Kidney glomerular epithelial cell (primary cell): Measurements from ENCODE around the gene TMEM233.

Experiments used
- DNase-seq: peaks from one replicate; lab custom pipeline; 2025; lab: John Stamatoyannopoulos, UW

TMEM233 gene

DNA sequence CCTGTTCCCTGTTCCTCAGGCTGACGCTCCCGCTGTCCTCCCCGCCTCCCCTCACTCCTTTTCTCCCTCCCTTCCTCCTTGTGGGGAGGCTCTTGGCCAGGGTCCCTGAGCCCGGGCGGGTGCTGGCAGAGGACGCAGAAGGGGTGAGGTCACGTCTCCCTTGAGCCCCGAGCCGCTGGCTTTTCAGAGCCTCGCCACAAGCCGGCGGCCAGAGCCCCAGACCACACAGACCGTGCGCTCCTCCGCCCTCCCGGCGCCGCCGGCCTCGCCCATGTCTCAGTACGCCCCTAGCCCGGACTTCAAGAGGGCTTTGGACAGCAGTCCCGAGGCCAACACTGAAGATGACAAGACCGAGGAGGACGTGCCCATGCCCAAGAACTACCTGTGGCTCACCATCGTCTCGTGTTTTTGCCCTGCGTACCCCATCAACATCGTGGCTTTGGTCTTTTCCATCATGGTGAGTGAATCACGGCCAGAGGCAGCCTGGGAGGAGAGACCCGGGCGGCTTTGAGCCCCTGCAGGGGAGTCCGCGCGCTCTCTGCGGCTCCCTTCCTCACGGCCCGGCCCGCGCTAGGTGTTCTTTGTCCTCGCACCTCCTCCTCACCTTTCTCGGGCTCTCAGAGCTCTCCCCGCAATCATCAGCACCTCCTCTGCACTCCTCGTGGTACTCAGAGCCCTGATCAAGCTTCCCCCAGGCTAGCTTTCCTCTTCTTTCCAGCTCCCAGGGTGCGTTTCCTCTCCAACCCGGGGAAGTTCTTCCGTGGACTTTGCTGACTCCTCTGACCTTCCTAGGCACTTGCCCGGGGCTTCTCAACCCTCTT, at the start of gene TMEM233:
TMEM233 (plus strand) TSS at position 197 of the 821 bp plus-strand sequence; CDS start at position 272, 75 bp downstream.
- DNase-seq, result no peak

DNA sequence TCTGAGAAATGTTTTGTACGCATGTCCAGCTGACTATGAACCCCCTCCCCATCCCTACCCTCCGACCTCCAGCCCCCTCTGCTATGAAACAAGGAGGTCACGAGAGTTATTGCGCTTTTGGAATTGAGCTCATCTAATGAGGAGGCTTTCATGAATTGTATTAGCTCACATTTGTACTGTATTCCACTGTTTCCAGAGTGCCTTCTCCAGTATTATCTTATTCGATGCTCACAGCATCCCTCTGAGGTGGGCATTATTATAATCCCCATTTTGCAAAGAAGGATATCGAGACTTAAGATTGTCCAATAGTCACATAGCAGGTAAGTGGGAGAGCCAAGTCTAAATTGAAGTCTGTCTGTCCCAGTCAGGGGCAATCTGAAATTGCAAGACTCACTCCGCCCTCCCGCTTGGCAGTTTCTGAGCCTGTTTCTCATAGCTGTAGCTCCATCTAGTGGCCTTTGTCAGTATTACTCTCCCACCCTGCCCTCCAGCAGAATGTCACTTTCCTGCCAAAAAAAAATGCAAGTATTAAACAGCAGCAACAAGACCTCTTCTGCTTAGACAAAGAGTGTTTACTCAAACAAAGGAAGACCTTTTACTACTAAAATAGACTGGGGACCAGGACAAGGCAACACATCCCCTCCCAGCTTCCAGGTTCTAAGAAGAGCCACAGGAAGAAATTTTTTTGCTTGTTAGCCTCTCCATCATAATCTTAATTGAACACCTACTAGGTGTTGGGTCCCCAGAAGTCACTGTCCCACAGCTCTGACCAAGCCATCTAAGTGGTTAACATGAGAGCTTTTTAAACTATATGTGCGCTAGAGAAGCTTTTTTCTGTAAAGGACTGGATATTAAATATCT, 48.6 kb upstream of the TMEM233 start:
- DNase-seq, result peak; percentile 52

DNA sequence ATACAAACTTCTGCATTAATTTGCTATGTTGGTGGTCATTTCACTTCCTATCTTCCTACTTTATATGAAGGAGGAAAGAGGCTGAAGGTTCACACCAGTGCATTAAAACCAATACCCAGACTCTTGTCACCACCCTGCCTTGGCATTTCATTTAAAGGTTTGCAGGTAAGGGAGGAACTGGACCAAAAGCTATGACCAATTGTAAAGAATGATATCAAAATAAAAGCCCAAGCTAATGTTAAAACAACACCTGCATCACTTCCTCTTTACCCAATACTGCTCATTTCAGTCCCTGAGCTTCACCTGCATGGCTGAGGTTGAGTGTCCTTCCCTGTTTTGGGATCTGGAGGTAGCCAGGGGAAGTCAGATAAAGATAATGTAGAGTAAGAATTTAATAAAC, 47.2 kb upstream of the TMEM233 start:
- DNase-seq, result no peak

DNA sequence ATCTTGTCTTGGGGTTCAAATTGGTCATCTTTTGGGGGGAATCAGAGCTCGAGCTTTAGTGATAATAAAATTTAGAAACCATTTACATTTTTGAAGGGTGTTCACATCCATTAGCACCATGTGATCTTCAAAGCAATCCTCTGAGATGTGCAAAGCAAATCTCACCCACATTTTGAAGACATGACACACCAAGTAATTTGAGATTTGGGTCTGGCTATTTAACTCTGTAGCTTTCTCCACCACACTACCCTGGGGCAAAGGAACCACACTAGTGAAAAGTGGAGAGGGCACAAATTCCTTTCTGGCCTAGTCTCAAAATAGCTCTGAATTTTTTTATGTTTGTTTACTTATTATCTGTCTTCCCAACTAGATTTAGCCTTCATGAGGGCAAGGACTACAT, 46.6 kb upstream of the TMEM233 start:
- DNase-seq, result no peak

DNA sequence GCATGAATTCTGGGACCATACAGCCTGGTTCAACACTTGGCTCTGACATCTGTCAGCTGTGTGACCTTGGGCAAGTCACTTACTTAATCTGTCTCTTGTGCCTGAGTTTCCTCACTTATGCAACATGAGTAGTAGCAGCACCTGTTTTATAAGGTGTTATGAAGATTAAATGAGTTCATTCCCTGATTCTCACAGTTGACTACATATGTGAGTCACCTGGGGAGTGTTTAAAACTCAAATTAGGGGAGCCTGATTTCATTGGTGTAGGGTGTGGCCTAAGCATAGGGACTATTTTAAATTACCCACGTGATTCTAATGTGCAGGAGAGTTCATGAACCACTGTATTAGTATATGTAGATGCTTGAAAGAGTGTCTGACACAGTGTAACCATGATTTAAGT, 36.7 kb upstream of the TMEM233 start:
- no peak for DNase-seq

DNA sequence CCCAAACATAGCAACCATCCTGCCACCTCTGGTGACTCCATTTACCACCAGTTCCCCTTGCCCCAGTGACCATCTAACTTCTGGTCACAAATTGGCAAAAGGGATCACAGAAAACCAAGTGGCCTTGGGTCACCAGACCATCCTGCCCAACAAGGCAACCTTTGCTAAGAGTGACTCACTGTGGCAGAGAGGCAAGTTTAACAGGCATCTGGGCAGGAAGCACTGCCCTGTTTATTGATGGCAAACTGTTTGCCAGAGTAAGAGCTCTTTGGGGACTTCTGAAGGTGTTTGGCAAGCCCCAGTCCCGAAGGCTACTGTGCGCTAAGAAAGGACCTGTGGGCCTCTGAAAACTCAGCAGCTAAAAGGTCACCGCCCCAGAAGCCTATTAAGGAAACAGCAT, 28.2 kb upstream of the TMEM233 start:
- no peak for DNase-seq

DNA sequence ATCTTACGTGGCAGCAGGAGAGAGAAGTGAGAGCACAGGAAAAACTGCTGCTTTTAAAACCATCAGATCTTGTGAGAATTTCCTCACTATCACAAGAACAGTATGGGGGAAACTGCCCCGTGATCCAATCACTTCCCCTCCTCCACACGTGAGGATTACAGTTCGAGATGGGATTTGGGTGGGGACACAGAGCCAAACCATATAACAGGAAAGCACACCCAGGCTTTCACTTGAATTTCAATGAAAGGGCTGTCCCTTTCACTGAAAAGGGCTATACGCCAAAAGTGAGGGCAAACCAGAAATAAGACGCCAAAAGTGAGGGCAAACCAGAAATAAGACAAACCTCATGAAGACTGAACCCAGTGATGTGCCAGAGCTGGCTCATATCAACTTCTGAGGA, 22.8 kb upstream of the TMEM233 start:
- no peak for DNase-seq

DNA sequence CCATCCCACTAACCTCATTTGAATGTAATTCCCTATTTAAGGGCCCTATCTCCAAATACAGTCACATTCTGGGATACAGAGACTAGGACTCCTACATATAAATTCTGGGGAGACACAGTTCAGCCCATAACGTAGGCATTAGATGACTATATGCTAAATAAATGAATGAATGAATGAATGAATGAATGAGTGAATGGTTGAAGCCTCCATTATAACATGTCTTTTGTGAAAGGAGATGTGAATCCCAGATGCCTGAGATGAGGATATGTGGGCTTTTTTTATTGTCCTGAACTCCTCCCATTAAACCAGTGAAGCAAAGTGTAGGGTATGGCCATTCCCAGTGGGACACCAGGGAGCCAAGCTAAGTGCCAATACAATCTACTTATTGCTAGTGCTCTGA, 20.5 kb upstream of the TMEM233 start:
- no peak for DNase-seq

DNA sequence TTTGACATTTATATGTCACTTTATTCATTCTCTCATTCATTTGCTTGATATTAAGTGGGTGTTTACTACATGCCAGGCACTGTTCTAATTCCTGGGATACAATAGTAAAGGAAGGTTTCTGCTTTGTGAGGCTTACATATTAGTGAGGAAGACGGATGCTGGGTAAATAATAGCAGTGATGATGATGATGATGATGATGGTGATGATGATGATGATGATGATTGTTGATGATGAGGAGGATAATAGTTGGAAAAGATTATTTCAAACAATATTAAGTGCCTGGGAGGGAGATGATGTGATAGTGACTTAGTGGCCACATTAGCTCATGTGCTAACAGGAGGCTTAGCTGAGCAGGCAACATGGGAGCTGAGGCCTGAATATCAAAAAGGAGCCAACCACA, 19.3 kb upstream of the TMEM233 start:
- DNase-seq, result no peak

DNA sequence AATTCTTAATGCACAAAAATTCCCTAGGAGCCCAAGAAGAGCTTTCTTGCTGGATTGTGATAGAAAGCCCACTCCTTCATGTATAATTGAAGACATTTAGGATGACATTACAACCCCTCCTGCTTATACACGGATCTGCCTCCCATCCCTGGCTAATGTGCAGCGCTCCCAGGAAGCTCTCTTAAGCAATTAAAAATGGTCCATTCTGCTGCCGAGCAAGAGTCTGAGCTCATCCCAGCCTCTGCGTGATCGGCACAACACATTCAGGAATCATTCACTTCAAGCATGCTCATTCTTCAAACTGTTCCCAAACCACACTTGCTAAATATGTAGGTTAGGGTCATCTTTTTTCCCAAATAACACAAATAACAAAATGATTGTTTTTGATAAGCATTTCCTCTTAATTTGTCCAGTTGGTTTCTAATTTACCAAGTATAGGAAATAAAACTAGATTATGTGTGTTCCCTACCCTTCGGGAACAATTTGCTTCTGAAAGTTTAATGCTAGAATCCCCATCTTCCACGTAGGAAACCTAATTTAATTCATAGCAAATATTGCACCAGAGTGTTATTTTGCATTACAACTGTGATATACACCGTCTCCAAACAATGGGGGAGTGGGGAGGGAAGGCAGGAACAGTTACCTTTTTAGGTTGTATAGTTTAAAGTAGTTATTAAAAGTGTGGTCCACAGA, 17.3 kb upstream of the TMEM233 start:
- DNase-seq, result no peak

DNA sequence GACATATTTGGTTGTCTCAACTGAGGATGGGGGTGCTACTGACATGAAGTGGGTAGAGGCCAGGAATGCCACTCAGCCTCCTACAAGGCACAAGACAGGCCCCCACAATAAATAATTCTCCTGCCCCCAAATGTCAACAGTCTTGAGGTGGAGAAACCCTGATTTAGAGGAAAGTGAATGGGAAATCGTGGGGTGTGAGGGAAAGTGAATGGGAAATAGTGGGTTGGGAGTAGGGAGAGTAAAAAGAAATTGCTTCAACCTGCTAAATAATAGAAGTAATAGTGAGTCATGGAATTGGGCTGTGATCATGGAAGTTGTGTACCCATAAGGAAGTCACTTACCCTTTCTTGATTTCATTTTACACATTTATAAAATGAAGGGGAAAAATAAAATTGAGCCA, 16.7 kb upstream of the TMEM233 start:
- DNase-seq, result no peak

DNA sequence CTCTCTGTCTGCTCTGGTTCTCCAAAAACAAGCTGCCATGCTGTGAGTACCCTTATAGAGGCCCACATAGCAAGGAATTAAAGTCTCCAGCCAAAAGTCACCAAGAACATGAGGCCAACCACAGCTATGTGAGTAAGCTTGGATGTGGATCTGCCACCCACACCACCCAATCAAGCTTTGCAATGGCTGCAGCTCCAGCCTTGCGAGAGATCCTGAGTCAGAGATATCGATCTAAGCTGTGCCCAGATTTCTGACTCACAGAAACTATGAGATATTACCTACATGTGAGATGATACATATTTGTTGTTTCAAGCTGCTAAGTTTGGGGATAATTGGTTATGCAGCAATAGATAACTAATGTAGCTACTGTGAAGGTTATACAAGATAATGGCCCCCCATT, 15.5 kb upstream of the TMEM233 start:
- DNase-seq, result no peak

DNA sequence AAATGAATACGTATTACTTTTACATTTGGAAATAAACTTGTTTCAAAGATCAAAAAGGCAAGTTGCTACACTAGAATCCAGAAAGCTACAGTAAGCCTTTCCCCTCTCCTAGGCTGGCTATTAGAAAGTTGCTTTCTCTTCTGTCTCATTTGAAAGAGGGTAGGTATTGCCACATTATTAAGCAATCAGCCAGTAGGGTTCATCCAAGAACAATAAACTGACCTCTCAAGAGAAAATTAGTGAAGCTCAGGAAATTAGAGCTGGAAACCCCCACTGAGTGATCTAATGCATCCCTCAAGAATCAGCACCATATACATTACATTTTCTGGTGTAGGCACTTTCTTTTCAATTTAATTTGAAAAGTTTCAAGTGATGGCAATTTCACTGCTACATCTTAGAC, 4.5 kb upstream of the TMEM233 start:
- DNase-seq, result no peak

DNA sequence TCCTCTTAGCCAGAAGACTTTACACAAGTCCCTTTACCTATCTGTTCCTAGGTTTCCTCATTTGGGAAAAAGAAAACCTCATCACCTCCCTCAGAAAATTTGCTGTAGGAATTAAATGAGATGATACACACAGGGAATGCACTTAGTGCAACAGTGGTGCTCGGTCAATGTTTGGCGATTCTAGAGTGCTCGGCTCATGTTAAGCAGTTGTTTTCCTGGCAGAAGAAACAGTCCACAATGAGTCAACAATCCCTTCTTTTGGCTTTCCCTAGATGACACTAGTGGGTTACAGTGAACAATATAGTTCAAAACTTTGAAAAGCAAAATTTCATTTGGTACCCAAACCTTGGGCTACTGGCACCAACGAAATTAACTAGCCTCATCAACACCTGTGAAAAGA, 3.9 kb upstream of the TMEM233 start:
- no peak for DNase-seq

DNA sequence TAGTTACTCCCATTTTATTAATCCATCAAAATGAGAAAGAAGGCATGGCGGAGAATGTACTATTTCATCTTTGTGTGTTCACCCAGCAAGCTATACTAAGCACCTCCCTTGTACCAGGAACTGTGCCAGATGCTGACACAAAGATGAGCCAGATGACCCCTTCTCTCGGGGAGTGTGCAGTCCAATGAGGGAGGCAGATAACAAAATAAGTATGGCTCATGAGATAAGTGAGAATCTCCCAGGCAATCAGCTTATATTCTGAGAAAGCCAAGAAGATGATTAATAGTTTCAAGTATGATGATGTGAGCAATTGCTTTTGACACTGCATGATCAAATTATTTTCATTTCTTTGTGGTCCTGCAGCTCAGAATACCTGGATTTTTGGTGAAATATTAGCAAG, 1.3 kb upstream of the TMEM233 start:
- no peak for DNase-seq

DNA sequence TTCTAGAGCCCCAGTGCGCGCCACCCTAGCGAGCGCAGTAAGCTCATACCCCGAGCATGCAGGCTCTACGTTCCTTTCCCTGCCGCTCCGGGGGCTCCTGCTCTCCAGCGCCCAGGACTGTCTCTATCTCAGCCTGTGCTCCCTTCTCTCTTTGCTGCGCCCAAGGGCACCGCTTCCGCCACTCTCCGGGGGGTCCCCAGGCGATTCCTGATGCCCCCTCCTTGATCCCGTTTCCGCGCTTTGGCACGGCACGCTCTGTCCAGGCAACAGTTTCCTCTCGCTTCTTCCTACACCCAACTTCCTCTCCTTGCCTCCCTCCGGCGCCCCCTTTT, 791 bp downstream of the TMEM233 start:
- DNase-seq, result no peak

DNA sequence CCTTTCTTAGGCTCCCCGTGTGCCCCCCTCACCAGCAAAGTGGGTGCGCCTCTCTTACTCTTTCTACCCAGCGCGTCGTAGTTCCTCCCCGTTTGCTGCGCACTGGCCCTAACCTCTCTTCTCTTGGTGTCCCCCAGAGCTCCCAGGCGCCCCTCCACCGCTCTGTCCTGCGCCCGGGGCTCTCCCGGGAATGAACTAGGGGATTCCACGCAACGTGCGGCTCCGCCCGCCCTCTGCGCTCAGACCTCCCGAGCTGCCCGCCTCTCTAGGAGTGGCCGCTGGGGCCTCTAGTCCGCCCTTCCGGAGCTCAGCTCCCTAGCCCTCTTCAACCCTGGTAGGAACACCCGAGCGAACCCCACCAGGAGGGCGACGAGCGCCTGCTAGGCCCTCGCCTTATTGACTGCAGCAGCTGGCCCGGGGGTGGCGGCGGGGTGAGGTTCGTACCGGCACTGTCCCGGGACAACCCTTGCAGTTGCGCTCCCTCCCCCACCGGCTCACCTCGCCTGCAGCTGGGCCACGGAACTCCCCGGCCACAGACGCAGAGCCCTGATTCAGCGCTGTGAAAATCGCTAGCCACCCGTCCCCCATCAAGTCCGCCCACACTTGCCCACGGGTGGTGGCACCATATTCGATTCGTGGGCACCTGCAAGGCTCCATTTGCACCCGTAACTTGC, 1.3 kb downstream of the TMEM233 start:
- DNase-seq, result no peak

DNA sequence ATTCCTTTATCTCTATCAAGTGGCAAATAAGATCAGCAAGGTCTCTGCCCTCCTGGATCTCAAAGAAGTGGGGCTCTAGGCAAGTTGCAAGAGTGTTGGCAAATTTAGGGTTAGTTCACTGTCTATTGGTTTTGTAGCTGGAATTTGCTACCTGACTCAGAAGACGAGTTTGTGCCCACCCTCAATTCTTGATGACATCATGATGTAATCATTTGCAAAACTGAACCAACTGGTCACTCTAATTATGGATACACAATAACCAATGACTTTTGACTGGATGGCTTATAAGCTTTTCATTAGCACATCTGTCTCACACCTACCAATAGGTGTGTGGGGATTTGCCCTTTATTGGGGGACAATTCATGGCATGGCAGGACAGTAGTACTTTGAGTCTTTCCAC, 4.6 kb downstream of the TMEM233 start:
- no peak for DNase-seq

DNA sequence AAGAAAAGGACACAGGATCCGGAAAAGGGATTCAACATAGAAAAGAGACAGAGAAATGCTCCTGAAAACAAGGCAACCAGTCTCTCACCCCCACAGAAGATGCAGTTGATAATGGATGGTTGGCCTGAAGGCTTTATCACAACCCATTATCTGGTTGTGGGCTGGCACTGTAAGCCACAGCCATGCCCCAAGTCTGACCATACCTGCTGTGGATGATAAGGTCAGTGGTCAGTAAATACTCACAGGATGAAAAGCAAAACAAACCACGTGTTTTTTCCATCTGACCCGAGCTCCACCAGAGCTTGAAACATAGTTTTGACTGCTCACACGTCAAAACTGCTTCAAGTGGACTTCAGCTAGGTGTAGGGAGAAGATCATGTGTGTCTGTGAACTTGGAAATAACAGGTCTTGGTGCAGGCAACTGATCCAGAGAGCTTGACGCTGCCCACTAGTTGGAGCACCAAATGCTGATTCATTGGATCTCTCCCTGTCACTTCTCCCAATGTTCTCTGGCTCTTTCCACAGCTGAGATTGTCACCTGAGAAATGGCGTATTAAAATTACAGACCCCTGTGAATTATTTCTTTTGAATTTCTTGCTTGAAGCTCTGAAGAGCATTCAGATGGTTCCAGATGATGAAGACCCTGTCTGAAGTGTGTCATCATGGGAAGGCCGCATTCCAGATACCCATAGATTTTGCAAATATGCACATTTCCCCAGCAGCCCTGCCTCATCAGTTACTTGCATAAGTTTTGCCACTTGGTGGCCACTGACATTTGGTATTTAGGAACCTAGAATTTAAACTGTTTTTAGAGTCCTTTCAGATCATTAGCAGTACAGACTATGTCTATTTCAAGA, 8.5 kb downstream of the TMEM233 start:
- DNase-seq, result no peak

DNA sequence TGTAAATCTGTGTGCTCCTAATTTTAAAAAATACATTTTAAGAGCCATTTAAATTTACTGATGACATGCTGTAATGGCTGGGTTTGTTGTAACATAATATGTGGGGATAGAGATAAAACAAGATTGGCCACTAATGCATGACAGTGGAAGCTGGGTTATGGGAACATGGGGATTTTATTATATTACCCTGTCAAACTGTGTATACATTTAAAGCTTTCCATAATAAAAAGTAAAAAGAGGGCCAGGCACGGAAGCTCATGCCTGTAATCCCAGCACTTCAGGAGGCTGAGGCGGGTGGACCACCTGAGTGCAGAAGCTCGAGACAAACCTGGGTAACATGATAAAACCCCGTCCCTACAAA, 9.1 kb downstream of the TMEM233 start:
- no peak for DNase-seq

DNA sequence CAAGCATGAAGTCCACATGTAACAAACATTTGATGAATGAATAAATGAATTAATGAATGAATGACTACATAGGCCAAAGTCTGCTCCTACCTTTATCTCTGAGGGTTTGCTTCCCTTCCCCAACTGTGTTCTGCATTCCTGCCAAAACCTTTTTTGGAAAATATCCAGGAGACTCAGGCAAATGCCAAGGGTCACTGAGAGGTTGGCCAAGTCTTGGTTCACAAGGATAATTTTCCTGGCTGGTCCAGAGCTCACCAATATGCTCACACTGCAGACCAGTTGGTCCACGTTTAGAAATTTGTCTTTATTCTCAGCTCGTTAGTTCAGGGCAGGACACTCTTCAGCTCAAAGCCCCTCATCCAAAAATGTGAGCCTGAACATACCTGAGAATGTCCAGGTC, 10.2 kb downstream of the TMEM233 start:
- no peak for DNase-seq
